HepG2 (cell line): ENCODE results near the gene MSMO1.

ENCODE experiments used
- CREB1 ChIP-seq, 2 experiments: fragments of 450-650 bp in 1 of 2; IDR thresholded peaks; 2 replicates each; pipeline ENCODE4 v1.6.1; 2016 to 2017; ENCODE audit warnings: control low read depth in 1 of 2, mild to moderate bottlenecking in 1 of 2, missing compliant biosample characterization in 1 of 2, missing genetic modification characterization in 1 of 2
- FOXO1 ChIP-seq: sonication (generic); formaldehyde crosslinking; IDR thresholded peaks from 2 replicates; pipeline ENCODE4 v1.4.0; 2020; ENCODE audit warnings: missing genetic modification reagents
- GPN1 ChIP-seq: sonication (generic); formaldehyde crosslinking; IDR thresholded peaks from 2 replicates; pipeline ENCODE4 v1.5.1; 2020; ENCODE audit warnings: missing genetic modification reagents, borderline replicate concordance
- LRRFIP1 ChIP-seq: sonication (generic); formaldehyde crosslinking; conservative IDR thresholded peaks from 2 replicates; pipeline ENCODE4 v1.4.0; 2020; ENCODE audit warnings: missing genetic modification reagents
- SMC3 ChIP-seq: IDR thresholded peaks from 2 replicates; pipeline ENCODE4 v1.6.1; 2011; ENCODE audit warnings: low read length, improper control_type of control experiment
- TCF7L2 ChIP-seq: IDR thresholded peaks from 2 replicates; pipeline ENCODE4 v1.6.1; 2011; ENCODE audit warnings: mild to moderate bottlenecking, low read depth, low read length, moderate library complexity

GRCh38 chr4:165293061-165293460, 34.4 kb upstream of the MSMO1 start:
- TF ChIP-seq GPN1 (CRISPR knock-in tag) (no peak), LRRFIP1 (CRISPR knock-in tag) (no peak), FOXO1 (CRISPR knock-in tag) (no peak), CREB1 (IDR thresholded peaks at IDR 0.05) (no peak), CREB1 (CRISPR knock-in tag; IDR thresholded peaks at IDR 0.05) (no peak), SMC3 (no peak), TCF7L2 (no peak)
